Sigmoid colon (tissue), 3 donors: Measurements from ENCODE around the gene POTEJ.
"Not testable (repeated sequence)": the region's sequence is repeated elsewhere in the genome, so short reads cannot be mapped to it uniquely, and the experiment has no call there.

Experiments used
- CTCF ChIP-seq, 4 experiments: fragments of 450-650 bp in 3 of 4; fragments of 200-600 bp in 1 of 4; IDR thresholded peaks; one replicate each; pipeline ENCODE4 v1.5.1; 2016 to 2019; ENCODE audit warnings: antibody characterized with exemption in 4 of 4, mild to moderate bottlenecking in 3 of 4, moderate library complexity in 2 of 4
- POLR2A ChIP-seq, 2 donors: fragments of 450-650 bp; IDR thresholded peaks; one replicate each; pipeline ENCODE4 v1.6.1; 2016; ENCODE audit warnings: antibody characterized with exemption in 2 of 2, mild to moderate bottlenecking in 2 of 2, moderate library complexity in 2 of 2

GRCh38 chr2:130610486-130610885 lies 754 bp upstream of the POTEJ start:
- TF ChIP-seq CTCF, POLR2A (IDR thresholded peaks at IDR 0.05): not testable (repeated sequence)
